GM12891 (cell line): ENCODE results near the gene CYBRD1.

Experiments used
- PAX5 ChIP-seq: IDR thresholded peaks from 2 replicates; pipeline ENCODE4 v1.6.1; 2011; ENCODE audit warnings: low read length, moderate library complexity, mild to moderate bottlenecking; ENCODE audit not compliant: insufficient read depth, severe bottlenecking
- POLR2A ChIP-seq: IDR thresholded peaks from 2 replicates; pipeline ENCODE4 v1.6.1; 2011; ENCODE audit warnings: low read depth, low read length, control low read depth
- POLR2AphosphoS5 ChIP-seq: IDR thresholded peaks from 2 replicates; pipeline ENCODE4 v1.6.1; 2011; ENCODE audit warnings: low read depth, low read length, control low read depth
- SPI1 ChIP-seq: IDR thresholded peaks from 2 replicates; pipeline ENCODE4 v1.6.1; 2011; ENCODE audit warnings: low read depth, low read length, control low read depth
- TAF1 ChIP-seq: IDR thresholded peaks from 2 replicates; pipeline ENCODE4 v1.6.1; 2011; ENCODE audit warnings: low read depth, low read length, control low read depth

DNA sequence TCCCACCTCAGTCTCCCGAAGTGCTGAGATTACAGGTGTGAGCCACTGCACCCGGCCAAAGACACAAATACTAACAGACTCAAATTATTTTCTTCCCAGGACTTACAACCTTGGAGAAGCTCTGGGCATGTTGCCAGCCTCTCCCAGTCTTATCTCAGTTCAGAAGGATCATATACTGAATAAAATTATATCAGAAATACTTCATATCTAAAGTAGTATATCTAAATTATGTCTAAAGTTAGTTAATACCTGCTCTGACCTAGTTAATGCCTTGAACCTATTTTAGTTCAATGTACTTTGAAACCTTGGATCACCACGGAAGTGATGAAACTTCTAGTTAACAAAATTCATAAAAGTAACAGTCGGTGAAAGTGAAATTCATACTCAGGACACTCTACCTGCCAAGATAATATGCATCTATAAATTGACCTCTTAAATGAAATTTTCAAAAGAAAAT lies 34.4 kb upstream of the CYBRD1 start:
- TF ChIP-seq POLR2A (no peak), PAX5 (no peak), TAF1 (no peak), POLR2AphosphoS5 (no peak), SPI1 (no peak)
